Activated naive CD4-positive, alpha-beta T cell treated with Interleukin-2 at 50 U/mL for 16 hours (primary cell): ENCODE results near the gene PACS2.
"Not testable (repeated sequence)": the region's sequence is repeated elsewhere in the genome, so short reads cannot be mapped to it uniquely, and the experiment has no call there.

Experiments
- DNase-seq: peaks from one replicate; pipeline ENCODE4 v3.0.0-alpha.2; 2020

Gene PACS2

GRCh38 chr14:105316968-105317510 is 2.5 kb downstream of the PACS2 start:
- no peak for DNase-seq

- no peak for DNase-seq
Measured at GRCh38 chr14:105317546-105317945, 3.0 kb downstream of the PACS2 start.

- DNase-seq = no peak
Measured at GRCh38 chr14:105322791-105323556, 8.4 kb downstream of the PACS2 start.

- DNase-seq = no peak
Measured at GRCh38 chr14:105323663-105324062, 9.1 kb downstream of the PACS2 start.

GRCh38 chr14:105324080-105324778 is 9.7 kb downstream of the PACS2 start:
- no peak for DNase-seq

- no peak for DNase-seq
Measured at GRCh38 chr14:105324871-105325270, 10.3 kb downstream of the PACS2 start.

GRCh38 chr14:105325303-105325702 is 10.8 kb downstream of the PACS2 start:
- no peak for DNase-seq

GRCh38 chr14:105325716-105326567 is 11.4 kb downstream of the PACS2 start:
- no peak for DNase-seq

GRCh38 chr14:105326568-105326867 is 12.0 kb downstream of the PACS2 start:
- no peak for DNase-seq

GRCh38 chr14:105326891-105327694 is 12.5 kb downstream of the PACS2 start:
- no peak for DNase-seq

GRCh38 chr14:105327695-105328045 is 13.1 kb downstream of the PACS2 start:
- not testable (repeated sequence) for DNase-seq

GRCh38 chr14:105328070-105328677 is 13.6 kb downstream of the PACS2 start:
- no peak for DNase-seq

GRCh38 chr14:105328678-105329390 is 14.3 kb downstream of the PACS2 start:
- DNase-seq = no peak

- DNase-seq = no peak
Measured at GRCh38 chr14:105329411-105330150, 15.0 kb downstream of the PACS2 start.

GRCh38 chr14:105330491-105330895 is 15.9 kb downstream of the PACS2 start:
- no peak for DNase-seq

GRCh38 chr14:105331575-105332349 is 17.2 kb downstream of the PACS2 start:
- no peak for DNase-seq

GRCh38 chr14:105332350-105332874 is 17.9 kb downstream of the PACS2 start:
- DNase-seq = no peak

- DNase-seq = no peak
Measured at GRCh38 chr14:105333020-105333490, 18.5 kb downstream of the PACS2 start.

- DNase-seq = no peak
Measured at GRCh38 chr14:105333613-105334364, 19.2 kb downstream of the PACS2 start.
